Naive thymus-derived CD4-positive, alpha-beta T cell (primary cell): ENCODE results near the gene TLR9. TPM values are rescaled to one million over a fixed set of nuclear protein-coding genes. Genes with fewer than 3 reads are reported as not detected.
"Not testable (repeated sequence)": the region's sequence is repeated elsewhere in the genome, so short reads cannot be mapped to it uniquely, and the experiment has no call there.

Experiments used
- ATAC-seq: fragments of 150-1000 bp; cut with Tn5 transposase; 2 replicates; pipeline ENCODE4 v1.10.0; 2021; ENCODE audit warnings: mild to moderate bottlenecking, moderate library complexity
- CTCF ChIA-PET: fragments of 350-600 bp; sonication (Branson Sonifier 250); formaldehyde crosslinking; loops from one replicate; lab custom pipeline; 2021; ENCODE audit warnings: antibody characterized with exemption; lab: Charles Lee
- POLR2A ChIA-PET: fragments of 350-600 bp; sonication (Branson Sonifier 250); formaldehyde crosslinking; loops from one replicate; lab custom pipeline; 2021; ENCODE audit warnings: antibody characterized with exemption, inconsistent platforms; lab: Charles Lee
- DNase-seq, 9 donors: peaks; one replicate each; pipeline versions ENCODE4 v3.0.0 to v3.0.0-alpha.2; 2020 to 2022; ENCODE audit warnings: mixed read lengths in 1 of 9
- H3K27ac ChIP-seq: one replicate; pipeline ENCODE4 v1.7.0; 2013; ENCODE audit warnings: mild to moderate bottlenecking, low read depth, low read length, moderate library complexity
- H3K27me3 ChIP-seq, 2 donors: one replicate each; pipeline ENCODE4 v1.7.0; 2013; ENCODE audit warnings: low read length in 2 of 2, mild to moderate bottlenecking in 2 of 2, moderate library complexity in 2 of 2; ENCODE audit not compliant: control insufficient read depth in 2 of 2, insufficient read depth in 2 of 2
- H3K36me3 ChIP-seq, 3 experiments: 1 replicate in 2 of 3; 2 replicates in 1 of 3; pipeline ENCODE4 v1.7.0; 2013; ENCODE audit warnings: low read length in 3 of 3, mild to moderate bottlenecking in 3 of 3, moderate library complexity in 1 of 3; ENCODE audit not compliant: insufficient read depth in 3 of 3, control insufficient read depth in 2 of 3
- H3K4me1 ChIP-seq, 2 donors: one replicate each; pipeline ENCODE4 v1.7.0; 2013; ENCODE audit warnings: low read length in 2 of 2, mild to moderate bottlenecking in 2 of 2, moderate library complexity in 1 of 2; ENCODE audit not compliant: control insufficient read depth in 2 of 2, insufficient read depth in 2 of 2
- H3K4me3 ChIP-seq: 2 replicates; pipeline ENCODE4 v1.7.0; 2013; ENCODE audit warnings: mild to moderate bottlenecking, low read length
- H3K9me3 ChIP-seq, 3 experiments: 1 replicate in 2 of 3; 2 replicates in 1 of 3; pipeline ENCODE4 v1.7.0; 2013; ENCODE audit warnings: low read length in 3 of 3; ENCODE audit not compliant: control insufficient read depth in 2 of 3
- H3K27ac Mint-ChIP-seq, 9 donors: one replicate each; pipeline ENCODE4 v1.8.0; 2020 to 2022; ENCODE audit warnings: mixed read lengths in 9 of 9, mild to moderate bottlenecking in 8 of 9, moderate library complexity in 5 of 9, inconsistent platforms in 2 of 9
- H3K27me3 Mint-ChIP-seq, 5 donors: one replicate each; pipeline ENCODE4 v1.8.0; 2021 to 2022; ENCODE audit warnings: mixed read lengths in 5 of 5, mild to moderate bottlenecking in 1 of 5
- H3K36me3 Mint-ChIP-seq, 5 donors: one replicate each; pipeline ENCODE4 v1.8.0; 2020 to 2022; ENCODE audit warnings: mixed read lengths in 5 of 5, mild to moderate bottlenecking in 3 of 5, inconsistent platforms in 1 of 5
- H3K4me1 Mint-ChIP-seq, 7 donors: one replicate each; pipeline ENCODE4 v1.8.0; 2020 to 2022; ENCODE audit warnings: mixed read lengths in 7 of 7, mild to moderate bottlenecking in 3 of 7, inconsistent platforms in 1 of 7
- H3K4me3 Mint-ChIP-seq, 10 donors: one replicate each; pipeline ENCODE4 v1.8.0; 2020 to 2022; ENCODE audit warnings: mild to moderate bottlenecking in 10 of 10, mixed read lengths in 10 of 10, moderate library complexity in 6 of 10, inconsistent platforms in 2 of 10
- H3K9me3 Mint-ChIP-seq, 11 donors: one replicate each; pipeline ENCODE4 v1.8.0; 2020 to 2022; ENCODE audit warnings: mixed read lengths in 11 of 11, mild to moderate bottlenecking in 4 of 11, inconsistent platforms in 1 of 11, moderate library complexity in 1 of 11
- intact Hi-C, 2 donors: fragments of 100-400 bp; cut with micrococcal nuclease; formaldehyde crosslinking; loops; one replicate each; pipeline ENCODE4 v1.15.1; 2023
- polyA plus RNA-seq, 2 donors: library from polyadenylated mRNA; unstranded; fragments of 300-500 nt; fragmentation: Illumina TruSeq; gene quantifications; one replicate each; pipeline ENCODE4 v1.2.3, GENCODE V29; 2021
- total RNA-seq, 6 experiments: library from RNA in 5 of 6; stranded (reverse) in 5 of 6; gene quantifications; 1 replicate in 5 of 6; 2 replicates in 1 of 6; pipeline ENCODE4 v1.2.3 and lab custom pipeline; 2021 to 2026

The TLR9 gene
- total and polyA plus RNA-seq, 7 experiments from 2014 or later, result 0.16 to 2.5 (median 1.2) TPM; not detected in 1

- H3K27ac Mint-ChIP-seq, result no peak overlapping the region
- ATAC-seq, result no peak
Measured at GRCh38 chr3:52183786-52184445, 41.5 kb downstream of the TLR9 start.

DNA sequence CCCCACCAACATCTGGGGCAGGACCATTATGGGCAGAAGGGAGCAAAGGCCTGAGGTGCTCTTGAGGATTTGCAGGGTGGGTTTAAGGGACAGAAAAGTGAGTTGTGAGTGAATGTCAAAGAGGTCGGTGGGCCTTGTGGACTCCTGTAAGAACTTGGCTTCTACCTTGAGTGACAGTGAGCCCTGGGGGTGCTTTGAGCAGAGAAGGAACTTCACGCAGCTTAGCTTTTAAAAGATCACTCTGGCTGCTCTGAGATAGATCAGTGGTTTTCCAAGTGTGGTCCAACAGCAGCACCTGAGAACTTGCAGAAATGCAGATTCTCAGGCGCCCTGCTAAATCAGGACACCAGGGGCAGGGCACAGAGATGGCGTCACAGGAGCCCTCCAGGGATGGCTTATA is 42.8 kb downstream of the TLR9 start:
- H3K27me3 ChIP-seq, result no peaks in the 10 kb centered on the region
- no peaks in the 10 kb centered on the region for H3K36me3 Mint-ChIP-seq
- H3K27ac ChIP-seq, result no peak overlapping the region
- ATAC-seq (no peak), DNase-seq (no peak)
- intact Hi-C loops, result no loop called here
- peaks cover 0 to 10% (median 0%) of the 10 kb centered on the region in 7 donors for H3K4me1 Mint-ChIP-seq
- H3K27ac Mint-ChIP-seq, result peak overlapping the region in 2 of 9 donors; percentile 30 to 51
- H3K4me3 ChIP-seq, result no peak overlapping the region
- peaks cover 0 to 2% (median 0%) of the 10 kb centered on the region in 11 donors for H3K9me3 Mint-ChIP-seq
- no peak overlapping the region for H3K4me3 Mint-ChIP-seq
- ChIA-PET POLR2A (no interaction called here), CTCF (interaction anchor here (0.7 kb wide), 1 partner anchor 1533 kb away, joined by 3 read pairs; no protein-coding TSS in a partner anchor)
- peaks cover 0 to 12% (median 0%) of the 10 kb centered on the region in 5 donors for H3K27me3 Mint-ChIP-seq
- no peaks in the 10 kb centered on the region for H3K36me3 ChIP-seq
- H3K9me3 ChIP-seq, result no peaks in the 10 kb centered on the region
- H3K4me1 ChIP-seq, result peaks cover 0 to 10% of the 10 kb centered on the region in 2 donors

More at GRCh38 chr3:52183786-52184445, 41.5 kb downstream of the TLR9 start:
- no peak overlapping the region for H3K4me3 Mint-ChIP-seq
- no peak overlapping the region for H3K4me3 ChIP-seq
- H3K4me1 Mint-ChIP-seq, result peaks cover 0 to 12% (median 0%) of the 10 kb centered on the region in 7 donors
- POLR2A ChIA-PET, result no interaction called here
- H3K27ac ChIP-seq, result no peak overlapping the region
- no peaks in the 10 kb centered on the region for H3K9me3 ChIP-seq
- CTCF ChIA-PET, result no interaction called here
- no peak for DNase-seq
- peaks cover 0 to 6% (median 0%) of the 10 kb centered on the region in 5 donors for H3K27me3 Mint-ChIP-seq
- intact Hi-C loops, result no loop called here
- peaks cover 0 to 2% (median 0%) of the 10 kb centered on the region in 11 donors for H3K9me3 Mint-ChIP-seq
- H3K36me3 Mint-ChIP-seq, result no peaks in the 10 kb centered on the region
- H3K36me3 ChIP-seq, result no peaks in the 10 kb centered on the region
- H3K4me1 ChIP-seq, result peaks cover 0 to 10% of the 10 kb centered on the region in 2 donors
- H3K27me3 ChIP-seq, result no peaks in the 10 kb centered on the region

- H3K4me3 Mint-ChIP-seq, result no peak overlapping the region
- DNase-seq, result no peak
- intact Hi-C loops, result no loop called here
Measured at GRCh38 chr3:52182196-52182595, 43.2 kb downstream of the TLR9 start.

GRCh38 chr3:52181543-52181942 is 43.9 kb downstream of the TLR9 start:
- Mint-ChIP-seq H3K27ac (no peak overlapping the region), H3K4me1 (peaks cover 0 to 10% (median 0%) of the 10 kb centered on the region in 7 donors), H3K4me3 (no peak overlapping the region), H3K27me3 (peaks cover 0 to 12% (median 0%) of the 10 kb centered on the region in 5 donors), H3K9me3 (peaks cover 0 to 2% (median 0%) of the 10 kb centered on the region in 11 donors), H3K36me3 (no peaks in the 10 kb centered on the region)
- DNase-seq, result no peak
- peaks cover 0 to 10% of the 10 kb centered on the region in 2 donors for H3K4me1 ChIP-seq
- H3K27ac ChIP-seq, result no peak overlapping the region
- no peak for ATAC-seq
- POLR2A ChIA-PET, result interaction anchor here (0.6 to 0.7 kb wide), 2 partner anchors 24 to 209 kb away, joined by 3 to 4 read pairs; no protein-coding TSS in a partner anchor
- CTCF ChIA-PET, result no interaction called here
- H3K9me3 ChIP-seq, result no peaks in the 10 kb centered on the region
- no peaks in the 10 kb centered on the region for H3K36me3 ChIP-seq
- H3K4me3 ChIP-seq, result no peak overlapping the region
- H3K27me3 ChIP-seq, result no peaks in the 10 kb centered on the region
- intact Hi-C loops, result no loop called here

More at GRCh38 chr3:52182196-52182595, 43.2 kb downstream of the TLR9 start:
- Histone ChIP-seq H3K4me1 (peaks cover 0 to 10% of the 10 kb centered on the region in 2 donors), H3K27ac (no peak overlapping the region), H3K27me3 (no peaks in the 10 kb centered on the region), H3K36me3 (no peaks in the 10 kb centered on the region), H3K9me3 (no peaks in the 10 kb centered on the region), H3K4me3 (no peak overlapping the region)
- H3K9me3 Mint-ChIP-seq, result peaks cover 0 to 2% (median 0%) of the 10 kb centered on the region in 11 donors
- H3K27ac Mint-ChIP-seq, result peak overlapping the region in 2 of 9 donors; percentile 30 to 51
- POLR2A ChIA-PET, result no interaction called here
- H3K36me3 Mint-ChIP-seq, result no peaks in the 10 kb centered on the region
- CTCF ChIA-PET, result no interaction called here
- H3K4me1 Mint-ChIP-seq, result peaks cover 0 to 10% (median 0%) of the 10 kb centered on the region in 7 donors
- peak; percentile 82 for ATAC-seq
- peaks cover 0 to 12% (median 0%) of the 10 kb centered on the region in 5 donors for H3K27me3 Mint-ChIP-seq

GRCh38 chr3:52178537-52178936 is 46.9 kb downstream of the TLR9 start:
- peaks cover 0 to 13% (median 0%) of the 10 kb centered on the region in 7 donors for H3K4me1 Mint-ChIP-seq
- CTCF ChIA-PET, result interaction anchor here (0.7 kb wide), 2 partner anchors 11 to 39 kb away, joined by 3 to 4 read pairs; no protein-coding TSS in a partner anchor
- peaks cover 0 to 10% of the 10 kb centered on the region in 2 donors for H3K4me1 ChIP-seq
- H3K9me3 Mint-ChIP-seq, result peaks cover 0 to 4% (median 0%) of the 10 kb centered on the region in 11 donors
- no peaks in the 10 kb centered on the region for H3K36me3 Mint-ChIP-seq
- no peak for DNase-seq
- H3K27ac Mint-ChIP-seq, result no peak overlapping the region
- intact Hi-C loops, result no loop called here
- no peaks in the 10 kb centered on the region for H3K36me3 ChIP-seq
- no peaks in the 10 kb centered on the region for H3K9me3 ChIP-seq
- H3K27me3 ChIP-seq, result no peaks in the 10 kb centered on the region
- peaks cover 0 to 12% (median 0%) of the 10 kb centered on the region in 5 donors for H3K27me3 Mint-ChIP-seq
- no peak overlapping the region for H3K27ac ChIP-seq
- no peak for ATAC-seq
- no peak overlapping the region for H3K4me3 ChIP-seq
- POLR2A ChIA-PET, result interaction anchor here (0.5 kb wide), 1 partner anchor 11 kb away, joined by 4 read pairs; no protein-coding TSS in a partner anchor
- no peak overlapping the region for H3K4me3 Mint-ChIP-seq

GRCh38 chr3:52178126-52178525 is 47.3 kb downstream of the TLR9 start:
- CTCF ChIA-PET, DNase-seq, H3K36me3 Mint-ChIP-seq, H3K27ac Mint-ChIP-seq, H3K4me1 ChIP-seq, intact Hi-C loops, H3K9me3 ChIP-seq, H3K4me3 ChIP-seq, ATAC-seq, H3K4me3 Mint-ChIP-seq, H3K27me3 ChIP-seq, H3K27ac ChIP-seq, H3K9me3 Mint-ChIP-seq, H3K36me3 ChIP-seq: not testable (repeated sequence)
- H3K4me1 Mint-ChIP-seq, result peaks cover 0 to 17% (median 0%) of the 10 kb centered on the region in 7 donors
- POLR2A ChIA-PET, result interaction anchor here (0.5 kb wide), 1 partner anchor 10 kb away, joined by 4 read pairs; no protein-coding TSS in a partner anchor
- peaks cover 0 to 12% (median 0%) of the 10 kb centered on the region in 5 donors for H3K27me3 Mint-ChIP-seq
